ENCODE data around the gene CTDSP1.

Gene CTDSP1

GRCh38 chr2:218391202-218391601 lies 8.5 kb upstream of the CTDSP1 start:
- Histone ChIP-seq H3K4me1 (peaks cover 0 to 17% (median 9%) of the 10 kb centered on the region in 4 donors), H3K4me3 (no peak overlapping the region), H3K36me3 (no peaks in the 10 kb centered on the region), H3K9me3 (no peaks in the 10 kb centered on the region), H3K27ac (no peak overlapping the region), H3K27me3 (peaks cover 0 to 5% of the 10 kb centered on the region in 2 donors)
- intact Hi-C loops (cut with DNase I; ENCODE audit: low total_unique reads), result no loop called here
- TF ChIP-seq CTCF (IDR thresholded peaks at IDR 0.05), result no peak
- DNase-seq, result no peak

- Histone ChIP-seq H3K9me3 (no peaks in the 10 kb centered on the region), H3K36me3 (no peaks in the 10 kb centered on the region), H3K27ac (no peak overlapping the region), H3K4me3 (no peak overlapping the region), H3K4me1 (peaks cover 0 to 19% (median 10%) of the 10 kb centered on the region in 4 donors), H3K27me3 (peaks cover 0 to 4% of the 10 kb centered on the region in 2 donors)
- intact Hi-C loops (cut with DNase I; ENCODE audit: low total_unique reads), result no loop called here
- DNase-seq, result no peak
- TF ChIP-seq CTCF (IDR thresholded peaks at IDR 0.05), result no peak
Observed at GRCh38 chr2:218392459-218392858, 7.2 kb upstream of the CTDSP1 start.

GRCh38 chr2:218392891-218393462 lies 6.7 kb upstream of the CTDSP1 start:
- DNase-seq, result no peak
- peaks cover 0 to 15% (median 8%) of the 10 kb centered on the region in 4 donors for H3K4me1 ChIP-seq
- H3K36me3 ChIP-seq, result no peaks in the 10 kb centered on the region
- H3K27ac ChIP-seq, result no peak overlapping the region
- TF ChIP-seq CTCF (IDR thresholded peaks at IDR 0.05), result no peak
- no peak overlapping the region for H3K4me3 ChIP-seq
- H3K9me3 ChIP-seq, result no peaks in the 10 kb centered on the region
- no peaks in the 10 kb centered on the region for H3K27me3 ChIP-seq
- intact Hi-C loops (cut with DNase I; ENCODE audit: low total_unique reads), result no loop called here

- Histone ChIP-seq H3K4me3 (no peak overlapping the region), H3K9me3 (no peaks in the 10 kb centered on the region), H3K27ac (no peak overlapping the region), H3K36me3 (no peaks in the 10 kb centered on the region), H3K27me3 (no peaks in the 10 kb centered on the region), H3K4me1 (peaks cover 0 to 16% (median 9%) of the 10 kb centered on the region in 4 donors)
- DNase-seq, result no peak
- no peak for TF ChIP-seq CTCF (IDR thresholded peaks at IDR 0.05)
- intact Hi-C loops (cut with DNase I; ENCODE audit: low total_unique reads), result loop anchor here (2.0 kb wide), 1 partner anchor 91 kb away; no protein-coding TSS in a partner anchor
Observed at GRCh38 chr2:218393750-218394290, 5.8 kb upstream of the CTDSP1 start.

- no peak for TF ChIP-seq CTCF (IDR thresholded peaks at IDR 0.05)
- Histone ChIP-seq H3K27me3 (no peaks in the 10 kb centered on the region), H3K9me3 (no peaks in the 10 kb centered on the region), H3K27ac (peak overlapping the region in 1 of 2 donors; percentile 100), H3K36me3 (no peaks in the 10 kb centered on the region), H3K4me1 (peaks cover 0 to 16% (median 9%) of the 10 kb centered on the region in 4 donors), H3K4me3 (no peak overlapping the region)
- intact Hi-C loops (cut with DNase I; ENCODE audit: low total_unique reads), result loop anchor here (2.0 to 5.0 kb wide), 2 partner anchors 92 to 107 kb away; no protein-coding TSS in a partner anchor
- DNase-seq, result peak in 1 of 2 donors; percentile 28
Observed at GRCh38 chr2:218394298-218395089, 5.2 kb upstream of the CTDSP1 start.

Measured in tibial artery (tissue), 4 donors.